HEK293 (cell line): ENCODE results near the gene MTUS2.

Experiments used
- CTCF ChIA-PET: fragments of 350-600 bp; formaldehyde crosslinking; extraction: SDS; loops from one replicate; lab custom pipeline; 2021; ENCODE audit warnings: antibody characterized with exemption; lab: Yijun Ruan, JAX
- POLR2A ChIA-PET: fragments of 300-600 bp; formaldehyde crosslinking; extraction: SDS; loops from one replicate; lab custom pipeline; 2020; ENCODE audit warnings: antibody characterized with exemption, inconsistent platforms; lab: Yijun Ruan, JAX
- H3K27ac ChIP-seq: fragments of 200-500 bp; sonication (Bioruptor generic); 2 replicates; pipeline ENCODE4 v1.5.1; 2014; ENCODE audit warnings: low read depth, low read length, control low read depth, inconsistent platforms; ENCODE audit errors: extremely low read depth
- H3K36me3 ChIP-seq, 2 experiments: fragments of 200-500 bp in 1 of 2; sonication (Bioruptor generic) in 1 of 2; 1 replicate in 1 of 2; 2 replicates in 1 of 2; pipeline ENCODE4 v1.5.1; 2014 to 2017; ENCODE audit warnings: inconsistent platforms in 2 of 2, low read length in 2 of 2; ENCODE audit not compliant: control insufficient read depth in 2 of 2, insufficient read depth in 1 of 2
- H3K4me1 ChIP-seq: fragments of 200-500 bp; sonication (Bioruptor generic); 2 replicates; pipeline ENCODE4 v1.5.1; 2014; ENCODE audit warnings: mild to moderate bottlenecking, low read length, inconsistent platforms; ENCODE audit not compliant: control insufficient read depth, insufficient read depth
- H3K4me3 ChIP-seq: 2 replicates; pipeline ENCODE4 v1.5.1; 2011; ENCODE audit warnings: low read depth, mild to moderate bottlenecking, control low read depth, low read length, moderate library complexity
- H3K9me3 ChIP-seq: fragments of 200-500 bp; sonication (Bioruptor generic); 2 replicates; pipeline ENCODE4 v1.5.1; 2014; ENCODE audit warnings: low read depth, low read length, inconsistent platforms; ENCODE audit not compliant: control insufficient read depth, insufficient read depth
- BCL11B ChIP-seq: fragments of 450-650 bp; formaldehyde crosslinking; IDR thresholded peaks from 2 replicates; pipeline ENCODE4 v1.5.1; 2016; ENCODE audit warnings: low read depth, missing biosample characterization, missing genetic modification characterization
- HOXA7 ChIP-seq: sonication (generic); formaldehyde crosslinking; IDR thresholded peaks from 2 replicates; pipeline ENCODE4 v1.8.1; 2022; ENCODE audit warnings: missing genetic modification reagents, borderline replicate concordance
- KLF1 ChIP-seq: fragments of 450-650 bp; formaldehyde crosslinking; IDR thresholded peaks from 2 replicates; pipeline ENCODE4 v1.5.1; 2016; ENCODE audit warnings: missing biosample characterization, missing genetic modification characterization
- KLF10 ChIP-seq: fragments of 450-650 bp; IDR thresholded peaks from 2 replicates; pipeline ENCODE4 v1.5.1; 2018; ENCODE audit warnings: missing biosample characterization, mild to moderate bottlenecking, missing genetic modification characterization
- KLF16 ChIP-seq: fragments of 450-650 bp; formaldehyde crosslinking; IDR thresholded peaks from 2 replicates; pipeline ENCODE4 v1.5.1; 2017; ENCODE audit warnings: missing biosample characterization, missing genetic modification characterization
- YY2 ChIP-seq: fragments of 450-650 bp; formaldehyde crosslinking; IDR thresholded peaks from 2 replicates; pipeline ENCODE4 v1.5.1; 2016; ENCODE audit warnings: missing biosample characterization, missing genetic modification characterization
- ZNF138 ChIP-seq: fragments of 450-650 bp; formaldehyde crosslinking; IDR thresholded peaks from 2 replicates; pipeline ENCODE4 v1.5.1; 2016; ENCODE audit warnings: missing biosample characterization, missing genetic modification characterization, borderline replicate concordance
- ZNF221 ChIP-seq: fragments of 450-650 bp; formaldehyde crosslinking; IDR thresholded peaks from 2 replicates; pipeline ENCODE4 v1.5.1; 2017; ENCODE audit warnings: missing biosample characterization, missing genetic modification characterization, borderline replicate concordance
- ZNF24 ChIP-seq: fragments of 450-650 bp; formaldehyde crosslinking; IDR thresholded peaks from 2 replicates; pipeline ENCODE4 v1.5.1; 2016; ENCODE audit warnings: missing biosample characterization, missing genetic modification characterization
- ZNF248 ChIP-seq: fragments of 450-650 bp; formaldehyde crosslinking; IDR thresholded peaks from 2 replicates; pipeline ENCODE4 v1.5.1; 2017; ENCODE audit warnings: missing biosample characterization, missing genetic modification characterization
- ZNF292 ChIP-seq: fragments of 450-650 bp; formaldehyde crosslinking; IDR thresholded peaks from 2 replicates; pipeline ENCODE4 v1.5.1; 2016; ENCODE audit warnings: low read depth, missing biosample characterization, missing genetic modification characterization, borderline replicate concordance
- ZNF335 ChIP-seq: fragments of 450-650 bp; formaldehyde crosslinking; conservative IDR thresholded peaks from 2 replicates; pipeline ENCODE4 v1.5.1; 2016; ENCODE audit warnings: missing biosample characterization, missing genetic modification characterization
- ZNF510 ChIP-seq: fragments of 450-650 bp; formaldehyde crosslinking; IDR thresholded peaks from 2 replicates; pipeline ENCODE4 v1.5.1; 2018; ENCODE audit warnings: mild to moderate bottlenecking, missing genetic modification characterization, missing biosample characterization; ENCODE audit not compliant: insufficient replicate concordance
- ZNF544 ChIP-seq: fragments of 450-650 bp; formaldehyde crosslinking; IDR thresholded peaks from 2 replicates; pipeline ENCODE4 v1.5.0; 2017; ENCODE audit warnings: missing biosample characterization, missing genetic modification characterization
- ZNF561 ChIP-seq: fragments of 450-650 bp; IDR thresholded peaks from 2 replicates; pipeline ENCODE4 v1.5.1; 2018; ENCODE audit warnings: missing biosample characterization, missing genetic modification characterization, borderline replicate concordance
- ZNF677 ChIP-seq: fragments of 450-650 bp; IDR thresholded peaks from 2 replicates; pipeline ENCODE4 v1.5.0; 2018; ENCODE audit warnings: missing biosample characterization, mild to moderate bottlenecking, missing genetic modification characterization, moderate library complexity
- ZNF777 ChIP-seq: fragments of 450-650 bp; formaldehyde crosslinking; IDR thresholded peaks from 2 replicates; pipeline ENCODE4 v1.5.1; 2017; ENCODE audit warnings: missing biosample characterization, missing genetic modification characterization, borderline replicate concordance
- TF ChIP-seq, protein P1 (sequence below): fragments of 450-650 bp; formaldehyde crosslinking; IDR thresholded peaks from 2 replicates; pipeline ENCODE4 v1.5.1; 2016; ENCODE audit warnings: missing biosample characterization, missing genetic modification characterization
- TF ChIP-seq, protein P2 (sequence below): fragments of 450-650 bp; formaldehyde crosslinking; IDR thresholded peaks from 2 replicates; pipeline ENCODE4 v1.5.1; 2016; ENCODE audit warnings: missing biosample characterization, missing genetic modification characterization, low read depth
- TF ChIP-seq, protein P3 (sequence below): fragments of 450-650 bp; formaldehyde crosslinking; IDR thresholded peaks from 2 replicates; pipeline ENCODE4 v1.5.1; 2016; ENCODE audit warnings: missing biosample characterization, missing genetic modification characterization
- TF ChIP-seq, protein P4 (sequence below): fragments of 450-650 bp; formaldehyde crosslinking; IDR thresholded peaks from 2 replicates; pipeline ENCODE4 v1.5.1; 2016; ENCODE audit warnings: missing biosample characterization, missing genetic modification characterization
- TF ChIP-seq, protein P5 (sequence below): fragments of 450-650 bp; formaldehyde crosslinking; IDR thresholded peaks from 2 replicates; pipeline ENCODE4 v1.5.1; 2016; ENCODE audit warnings: missing biosample characterization, missing genetic modification characterization

The MTUS2 gene

DNA sequence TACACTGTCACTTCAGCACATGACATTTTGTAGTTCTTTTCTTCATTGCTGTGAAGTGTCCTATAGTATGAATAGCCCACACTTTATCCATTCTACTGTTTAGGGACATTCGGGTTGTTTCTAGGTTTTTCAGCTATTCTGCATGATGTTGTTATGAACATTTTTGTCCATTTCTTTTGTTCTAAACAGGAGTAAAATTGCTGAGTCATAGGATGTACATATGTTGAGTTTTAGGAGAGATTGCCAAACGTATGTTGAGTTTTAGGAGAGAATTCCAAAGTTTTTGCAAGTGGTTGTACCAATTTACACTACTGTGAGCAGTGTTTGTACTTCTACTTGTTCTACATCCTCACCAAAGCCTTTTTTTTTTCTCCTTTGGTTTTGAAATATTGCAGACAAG is 115.0 kb downstream of the MTUS2 start (continued):
- TF ChIP-seq, protein P1, sequence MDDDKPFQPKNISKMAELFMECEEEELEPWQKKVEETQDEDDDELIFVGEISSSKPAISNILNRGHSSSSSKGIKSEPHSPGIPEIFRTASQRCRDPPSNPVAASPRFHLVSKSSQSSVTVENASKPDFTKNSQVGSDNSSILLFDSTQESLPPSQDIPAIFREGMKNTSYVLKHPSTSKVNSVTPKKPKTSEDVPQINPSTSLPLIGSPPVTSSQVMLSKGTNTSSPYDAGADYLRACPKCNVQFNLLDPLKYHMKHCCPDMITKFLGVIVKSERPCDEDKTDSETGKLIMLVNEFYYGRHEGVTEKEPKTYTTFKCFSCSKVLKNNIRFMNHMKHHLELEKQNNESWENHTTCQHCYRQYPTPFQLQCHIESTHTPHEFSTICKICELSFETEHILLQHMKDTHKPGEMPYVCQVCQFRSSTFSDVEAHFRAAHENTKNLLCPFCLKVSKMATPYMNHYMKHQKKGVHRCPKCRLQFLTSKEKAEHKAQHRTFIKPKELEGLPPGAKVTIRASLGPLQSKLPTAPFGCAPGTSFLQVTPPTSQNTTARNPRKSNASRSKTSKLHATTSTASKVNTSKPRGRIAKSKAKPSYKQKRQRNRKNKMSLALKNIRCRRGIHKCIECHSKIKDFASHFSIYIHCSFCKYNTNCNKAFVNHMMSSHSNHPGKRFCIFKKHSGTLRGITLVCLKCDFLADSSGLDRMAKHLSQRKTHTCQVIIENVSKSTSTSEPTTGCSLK (tag by site-specific recombination), result no peak
- TF ChIP-seq ZNF777 (no peak), ZNF138 (tag by site-specific recombination) (no peak), ZNF544 (no peak), ZNF292 (no peak), KLF1 (no peak), ZNF248 (tag by site-specific recombination) (no peak), BCL11B (no peak), ZNF677 (tag by site-specific recombination) (no peak)
- TF ChIP-seq, protein P2, sequence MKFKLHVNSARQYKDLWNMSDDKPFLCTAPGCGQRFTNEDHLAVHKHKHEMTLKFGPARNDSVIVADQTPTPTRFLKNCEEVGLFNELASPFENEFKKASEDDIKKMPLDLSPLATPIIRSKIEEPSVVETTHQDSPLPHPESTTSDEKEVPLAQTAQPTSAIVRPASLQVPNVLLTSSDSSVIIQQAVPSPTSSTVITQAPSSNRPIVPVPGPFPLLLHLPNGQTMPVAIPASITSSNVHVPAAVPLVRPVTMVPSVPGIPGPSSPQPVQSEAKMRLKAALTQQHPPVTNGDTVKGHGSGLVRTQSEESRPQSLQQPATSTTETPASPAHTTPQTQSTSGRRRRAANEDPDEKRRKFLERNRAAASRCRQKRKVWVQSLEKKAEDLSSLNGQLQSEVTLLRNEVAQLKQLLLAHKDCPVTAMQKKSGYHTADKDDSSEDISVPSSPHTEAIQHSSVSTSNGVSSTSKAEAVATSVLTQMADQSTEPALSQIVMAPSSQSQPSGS (tag by site-specific recombination), result no peak
- TF ChIP-seq, protein P3, sequence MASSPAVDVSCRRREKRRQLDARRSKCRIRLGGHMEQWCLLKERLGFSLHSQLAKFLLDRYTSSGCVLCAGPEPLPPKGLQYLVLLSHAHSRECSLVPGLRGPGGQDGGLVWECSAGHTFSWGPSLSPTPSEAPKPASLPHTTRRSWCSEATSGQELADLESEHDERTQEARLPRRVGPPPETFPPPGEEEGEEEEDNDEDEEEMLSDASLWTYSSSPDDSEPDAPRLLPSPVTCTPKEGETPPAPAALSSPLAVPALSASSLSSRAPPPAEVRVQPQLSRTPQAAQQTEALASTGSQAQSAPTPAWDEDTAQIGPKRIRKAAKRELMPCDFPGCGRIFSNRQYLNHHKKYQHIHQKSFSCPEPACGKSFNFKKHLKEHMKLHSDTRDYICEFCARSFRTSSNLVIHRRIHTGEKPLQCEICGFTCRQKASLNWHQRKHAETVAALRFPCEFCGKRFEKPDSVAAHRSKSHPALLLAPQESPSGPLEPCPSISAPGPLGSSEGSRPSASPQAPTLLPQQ (tag by site-specific recombination), result no peak

DNA sequence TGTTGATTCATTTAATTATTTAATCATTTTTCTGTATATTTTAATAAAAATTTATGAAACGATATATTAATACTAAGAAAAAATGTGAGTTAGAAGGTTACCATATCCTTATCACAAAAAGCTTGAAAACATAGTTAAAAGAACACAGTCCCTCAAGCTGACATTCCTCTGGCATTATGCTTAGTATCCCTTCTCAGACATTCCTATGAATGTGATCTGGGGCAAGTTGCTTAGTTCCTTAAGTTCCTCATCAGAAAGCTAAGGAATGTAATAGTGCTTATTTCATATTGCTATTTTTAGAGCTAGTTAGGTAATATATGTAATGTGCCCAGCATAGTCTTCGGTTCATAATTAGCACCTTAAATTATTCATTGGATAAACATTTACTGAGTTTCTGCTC is 122.8 kb downstream of the MTUS2 start:
- CTCF ChIA-PET, result interaction anchor here (0.7 kb wide), 1 partner anchor 19 kb away, joined by 4 read pairs; no protein-coding TSS in a partner anchor
- no peak overlapping the region for H3K4me3 ChIP-seq
- POLR2A ChIA-PET, result no interaction called here

DNA sequence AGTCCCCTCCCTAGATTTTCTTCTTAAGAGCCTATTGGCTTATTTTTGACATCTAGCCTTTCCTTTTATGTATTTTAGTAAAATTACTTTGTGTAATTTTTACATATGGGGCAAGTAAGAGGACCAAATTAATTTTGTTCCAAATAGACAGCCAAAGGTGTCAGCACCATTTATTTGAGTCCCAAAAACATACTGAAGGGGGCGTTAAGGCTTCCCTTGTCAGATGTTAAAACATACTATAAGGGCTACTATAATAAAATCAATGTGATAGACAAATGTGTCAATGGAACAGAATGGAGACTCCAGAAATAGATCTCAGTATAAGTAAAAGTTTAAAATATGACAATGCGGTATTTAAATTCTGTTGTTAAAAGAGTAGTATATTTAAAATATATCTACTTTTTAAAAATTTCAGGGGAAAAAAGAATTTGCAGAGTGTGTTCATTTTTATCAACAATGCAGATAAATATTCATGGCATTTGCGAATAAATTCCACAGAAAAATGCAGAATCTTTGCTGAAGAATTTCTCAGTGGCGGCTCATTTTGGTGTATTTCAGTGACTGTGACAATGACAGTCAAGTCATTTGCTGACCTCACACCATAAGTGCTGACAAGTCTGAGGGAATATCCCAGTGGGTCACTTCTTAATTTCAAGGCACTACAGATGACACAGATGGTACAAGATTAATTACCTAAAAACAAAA is 133.7 kb downstream of the MTUS2 start:
- H3K4me3 ChIP-seq, result no peak overlapping the region
- H3K27ac ChIP-seq, result no peak overlapping the region
- ChIA-PET CTCF (no interaction called here), POLR2A (no interaction called here)
- H3K36me3 ChIP-seq, result no peaks in the 10 kb centered on the region
- no peaks in the 10 kb centered on the region for H3K9me3 ChIP-seq
- no peaks in the 10 kb centered on the region for H3K4me1 ChIP-seq
- no peak for TF ChIP-seq YY2 (tag by site-specific recombination)
- TF ChIP-seq ZNF335 (tag by site-specific recombination), result no peak
- no peak for TF ChIP-seq KLF16
- TF ChIP-seq ZNF561 (tag by site-specific recombination), result no peak
- TF ChIP-seq ZNF510 (tag by site-specific recombination), result no peak
- no peak for TF ChIP-seq KLF10
- TF ChIP-seq, protein P4, sequence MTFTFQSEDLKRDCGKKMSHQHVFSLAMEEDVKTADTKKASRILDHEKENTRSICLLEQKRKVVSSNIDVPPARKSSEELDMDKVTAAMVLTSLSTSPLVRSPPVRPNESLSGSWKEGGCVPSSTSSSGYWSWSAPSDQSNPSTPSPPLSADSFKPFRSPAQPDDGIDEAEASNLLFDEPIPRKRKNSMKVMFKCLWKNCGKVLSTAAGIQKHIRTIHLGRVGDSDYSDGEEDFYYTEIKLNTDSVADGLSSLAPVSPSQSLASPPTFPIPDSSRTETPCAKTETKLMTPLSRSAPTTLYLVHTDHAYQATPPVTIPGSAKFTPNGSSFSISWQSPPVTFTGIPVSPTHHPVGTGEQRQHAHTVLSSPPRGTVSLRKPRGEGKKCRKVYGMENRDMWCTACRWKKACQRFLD (tag by site-specific recombination), result no peak
- no peak for TF ChIP-seq ZNF221
- no peak for TF ChIP-seq ZNF24
- no peak for TF ChIP-seq HOXA7 (CRISPR knock-in tag)

More for the DNA sequence above, 122.8 kb downstream of the MTUS2 start:
- no peaks in the 10 kb centered on the region for H3K4me1 ChIP-seq
- H3K9me3 ChIP-seq, result no peaks in the 10 kb centered on the region
- H3K27ac ChIP-seq, result no peak overlapping the region
- TF ChIP-seq, protein P5, sequence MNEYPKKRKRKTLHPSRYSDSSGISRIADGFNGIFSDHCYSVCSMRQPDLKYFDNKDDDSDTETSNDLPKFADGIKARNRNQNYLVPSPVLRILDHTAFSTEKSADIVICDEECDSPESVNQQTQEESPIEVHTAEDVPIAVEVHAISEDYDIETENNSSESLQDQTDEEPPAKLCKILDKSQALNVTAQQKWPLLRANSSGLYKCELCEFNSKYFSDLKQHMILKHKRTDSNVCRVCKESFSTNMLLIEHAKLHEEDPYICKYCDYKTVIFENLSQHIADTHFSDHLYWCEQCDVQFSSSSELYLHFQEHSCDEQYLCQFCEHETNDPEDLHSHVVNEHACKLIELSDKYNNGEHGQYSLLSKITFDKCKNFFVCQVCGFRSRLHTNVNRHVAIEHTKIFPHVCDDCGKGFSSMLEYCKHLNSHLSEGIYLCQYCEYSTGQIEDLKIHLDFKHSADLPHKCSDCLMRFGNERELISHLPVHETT, result no peak
- H3K36me3 ChIP-seq, result no peaks in the 10 kb centered on the region
